Measurements from ENCODE around the gene PTPN23. TPM values are rescaled to one million over a fixed set of nuclear protein-coding genes. Genes with fewer than 3 reads are reported as not detected.
A peak's percentile ranks its signal among the peaks of the same experiment; 100 is the strongest.

PTPN23 gene
- total and polyA plus RNA-seq, 10 donors, result 5.0 to 195 (median 39.9) TPM

DNA sequence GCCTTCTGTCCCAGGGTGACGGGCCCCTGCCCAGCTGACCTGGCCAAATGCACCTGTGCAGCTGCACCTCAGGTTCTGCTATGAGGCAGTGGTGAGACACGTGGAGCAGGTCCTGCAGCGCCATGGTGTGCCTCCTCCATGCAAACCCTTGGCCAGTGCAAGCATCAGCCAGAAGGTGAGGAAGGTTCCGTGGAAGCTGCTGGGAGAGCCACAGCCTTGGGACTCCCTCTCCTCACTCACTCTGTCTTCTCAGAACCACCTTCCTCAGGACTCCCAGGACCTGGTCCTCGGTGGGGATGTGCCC, 31.6 kb downstream of the PTPN23 start:
- TF ChIP-seq, protein P1, sequence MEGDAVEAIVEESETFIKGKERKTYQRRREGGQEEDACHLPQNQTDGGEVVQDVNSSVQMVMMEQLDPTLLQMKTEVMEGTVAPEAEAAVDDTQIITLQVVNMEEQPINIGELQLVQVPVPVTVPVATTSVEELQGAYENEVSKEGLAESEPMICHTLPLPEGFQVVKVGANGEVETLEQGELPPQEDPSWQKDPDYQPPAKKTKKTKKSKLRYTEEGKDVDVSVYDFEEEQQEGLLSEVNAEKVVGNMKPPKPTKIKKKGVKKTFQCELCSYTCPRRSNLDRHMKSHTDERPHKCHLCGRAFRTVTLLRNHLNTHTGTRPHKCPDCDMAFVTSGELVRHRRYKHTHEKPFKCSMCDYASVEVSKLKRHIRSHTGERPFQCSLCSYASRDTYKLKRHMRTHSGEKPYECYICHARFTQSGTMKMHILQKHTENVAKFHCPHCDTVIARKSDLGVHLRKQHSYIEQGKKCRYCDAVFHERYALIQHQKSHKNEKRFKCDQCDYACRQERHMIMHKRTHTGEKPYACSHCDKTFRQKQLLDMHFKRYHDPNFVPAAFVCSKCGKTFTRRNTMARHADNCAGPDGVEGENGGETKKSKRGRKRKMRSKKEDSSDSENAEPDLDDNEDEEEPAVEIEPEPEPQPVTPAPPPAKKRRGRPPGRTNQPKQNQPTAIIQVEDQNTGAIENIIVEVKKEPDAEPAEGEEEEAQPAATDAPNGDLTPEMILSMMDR (IDR thresholded peaks at IDR 0.05 in 8 of 11, conservative IDR thresholded peaks at IDR 0.05 in 3 of 11), result no peak
- TF ChIP-seq POLR2A (IDR thresholded peaks at IDR 0.05) (no peak), POLR2AphosphoS5 (IDR thresholded peaks at IDR 0.05) (peak in 2 of 3 donors; percentile 7 to 22)
- 82 to 93% (median 88%) methylated on average over 3 to 5 of the region's 5 CpGs for WGBS, 5 donors
- intact Hi-C loops (cut with DNase I; ENCODE audit: low total_unique reads), result no loop called here
- Histone ChIP-seq H3K4me3 (no peak overlapping the region), H3K9me3 (no peaks in the 10 kb centered on the region), H3K4me1 (peaks cover 0 to 9% (median 0%) of the 10 kb centered on the region in 6 donors), H3K27ac (no peak overlapping the region), H3K27me3 (replicated peaks in 1 of 7) (no peaks in the 10 kb centered on the region), H3K36me3 (peaks cover 0 to 99% (median 92%) of the 10 kb centered on the region in 6 donors)
- DNase-seq, result no peak

- DNase-seq, result no peak
- Histone ChIP-seq H3K9me3 (no peaks in the 10 kb centered on the region), H3K27ac (no peak overlapping the region), H3K36me3 (peaks cover 0 to 98% (median 89%) of the 10 kb centered on the region in 6 donors), H3K4me1 (peaks cover 0 to 9% (median 0%) of the 10 kb centered on the region in 6 donors), H3K27me3 (replicated peaks in 1 of 7) (no peaks in the 10 kb centered on the region), H3K4me3 (no peak overlapping the region)
- TF ChIP-seq, protein P1 (IDR thresholded peaks at IDR 0.05 in 8 of 11, conservative IDR thresholded peaks at IDR 0.05 in 3 of 11), result no peak
- TF ChIP-seq POLR2A (IDR thresholded peaks at IDR 0.05), result no peak
- TF ChIP-seq POLR2AphosphoS5 (IDR thresholded peaks at IDR 0.05), result no peak
- intact Hi-C loops (cut with DNase I; ENCODE audit: low total_unique reads), result no loop called here
- WGBS, 5 donors, result 80 to 95% (median 81%) methylated on average over 6 to 12 of the region's 12 CpGs
Observed at GRCh38 chr3:47412842-47413520, 32.2 kb downstream of the PTPN23 start.

- DNase-seq, result no peak
- Histone ChIP-seq H3K4me1 (peaks cover 0 to 10% (median 0%) of the 10 kb centered on the region in 6 donors), H3K9me3 (no peaks in the 10 kb centered on the region), H3K27ac (peak overlapping the region in 1 of 8 donors; percentile 54), H3K36me3 (peaks cover 0 to 98% (median 89%) of the 10 kb centered on the region in 6 donors), H3K27me3 (replicated peaks in 1 of 7) (no peaks in the 10 kb centered on the region), H3K4me3 (no peak overlapping the region)
- 93 to 98% (median 95%) methylated on average over 7 of the region's 7 CpGs for WGBS, 5 donors
- no peak for TF ChIP-seq POLR2A (IDR thresholded peaks at IDR 0.05)
- TF ChIP-seq, protein P1 (IDR thresholded peaks at IDR 0.05 in 8 of 11, conservative IDR thresholded peaks at IDR 0.05 in 3 of 11), result no peak
- TF ChIP-seq POLR2AphosphoS5 (IDR thresholded peaks at IDR 0.05), result peak in 1 of 3 donors; percentile 14
- intact Hi-C loops (cut with DNase I; ENCODE audit: low total_unique reads), result no loop called here
Observed at GRCh38 chr3:47413751-47414150, 32.9 kb downstream of the PTPN23 start.

- peaks cover 0 to 98% (median 89%) of the 10 kb centered on the region in 6 donors for H3K36me3 ChIP-seq
- intact Hi-C loops (cut with DNase I; ENCODE audit: low total_unique reads), result no loop called here
- H3K4me3 ChIP-seq, result no peak overlapping the region
- peak; percentile 70 for DNase-seq
- TF ChIP-seq POLR2A (IDR thresholded peaks at IDR 0.05) (no peak), POLR2AphosphoS5 (IDR thresholded peaks at IDR 0.05) (peak in 2 of 3 donors; percentile 14 to 24)
- TF ChIP-seq, protein P1 (IDR thresholded peaks at IDR 0.05 in 8 of 11, conservative IDR thresholded peaks at IDR 0.05 in 3 of 11), result no peak
- 84 to 100% (median 89%) methylated on average over 2 to 3 of the region's 3 CpGs for WGBS, 5 donors
- H3K9me3 ChIP-seq, result no peaks in the 10 kb centered on the region
- H3K27ac ChIP-seq, result peak overlapping the region in 1 of 8 donors; percentile 54
- no peaks in the 10 kb centered on the region for H3K27me3 ChIP-seq (replicated peaks in 1 of 7)
- peaks cover 0 to 14% (median 0%) of the 10 kb centered on the region in 6 donors for H3K4me1 ChIP-seq
Observed at GRCh38 chr3:47414161-47414564, 33.3 kb downstream of the PTPN23 start.

All from spleen (tissue), 11 donors.